Non-pigmented ciliary epithelial cell (primary cell): ENCODE data around the gene HNF1B.

Experiments
- DNase-seq: peaks from one replicate; pipeline ENCODE4 v3.0.0-alpha.2; 2010; ENCODE audit warnings: low read depth

The HNF1B gene

GRCh38 chr17:37671028-37671823, 73.6 kb downstream of the HNF1B start:
- no peak for DNase-seq

DNA sequence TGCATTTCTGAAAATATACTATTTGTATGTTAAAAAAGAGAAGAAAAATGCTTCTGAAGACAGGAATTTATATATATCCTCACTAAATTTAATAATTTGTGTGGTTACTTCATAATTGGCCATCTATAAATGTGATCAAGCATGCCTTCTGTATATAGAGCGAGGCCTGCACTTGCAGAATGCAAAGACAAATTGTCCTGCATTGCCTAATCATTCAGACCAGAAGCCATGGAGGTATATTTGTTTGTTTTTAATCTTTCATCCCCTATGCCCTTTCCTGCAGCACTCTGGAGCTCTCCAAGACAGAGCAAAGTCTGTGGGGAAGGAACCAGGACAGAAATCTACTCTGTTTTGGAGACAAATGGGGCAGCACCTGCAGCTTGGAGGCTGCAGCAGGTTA, 77.8 kb downstream of the HNF1B start:
- DNase-seq: no peak

DNA sequence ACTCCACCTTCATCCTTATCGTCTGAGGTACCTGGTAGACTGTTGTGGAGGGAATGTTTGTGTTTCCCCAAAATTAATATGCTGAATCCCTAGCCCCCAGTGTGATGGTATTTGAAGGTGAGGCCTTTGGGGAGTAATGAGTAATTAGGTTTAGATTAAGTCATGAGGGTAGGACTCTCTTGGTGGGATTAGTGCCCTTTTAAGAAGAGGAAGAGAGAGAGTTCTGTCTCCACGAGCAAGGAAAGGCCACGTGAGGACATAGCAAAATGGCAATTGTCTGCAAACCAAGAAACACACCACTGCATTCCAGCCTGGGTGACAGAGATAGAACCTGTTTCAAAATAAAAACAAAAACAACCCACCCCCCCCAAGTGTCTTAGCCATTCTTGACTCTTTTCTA, 80.6 kb downstream of the HNF1B start:
- no peak for DNase-seq

DNA sequence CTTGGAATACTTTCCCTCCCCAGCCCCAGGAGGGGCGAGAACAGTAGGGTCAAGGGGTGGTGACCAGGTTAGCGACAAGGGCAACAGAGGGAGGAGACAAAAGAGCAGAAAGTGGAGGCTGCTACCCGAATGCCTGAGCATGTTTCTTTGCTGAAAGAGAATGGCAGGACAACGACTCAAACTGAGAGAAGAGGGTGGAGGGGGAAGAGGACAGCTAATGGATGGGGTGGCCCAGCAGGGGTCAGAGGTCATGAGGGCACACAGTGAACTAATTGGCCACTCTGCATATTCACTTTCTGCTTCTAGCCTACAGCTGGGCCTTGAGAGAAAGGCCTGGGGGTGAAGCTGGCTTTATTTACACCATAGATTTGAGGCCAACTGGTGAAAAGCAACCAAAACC, 82.5 kb downstream of the HNF1B start:
- DNase-seq: no peak

GRCh38 chr17:37661400-37662014, 83.4 kb downstream of the HNF1B start:
- no peak for DNase-seq

DNA sequence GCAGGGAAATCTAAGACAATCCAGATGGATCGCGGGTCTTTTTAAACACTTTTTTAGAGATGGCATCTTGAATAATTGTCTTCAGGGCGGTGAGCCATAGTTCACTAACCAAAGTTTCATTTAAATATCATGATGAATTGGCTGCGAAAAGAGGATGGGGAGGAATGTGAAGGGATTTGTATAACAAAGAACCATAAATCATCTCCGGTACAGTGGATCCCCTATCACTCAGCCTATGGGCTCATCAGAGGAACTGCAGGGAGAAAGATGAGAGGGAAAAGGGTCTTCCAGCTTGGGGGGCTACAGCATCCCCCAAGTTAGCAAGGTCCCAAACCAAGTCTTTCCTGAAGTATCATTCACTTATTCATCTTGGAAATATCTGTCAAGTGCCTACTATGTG, 84.9 kb downstream of the HNF1B start:
- DNase-seq: no peak

- DNase-seq: no peak
These were observed 87.7 kb downstream of the HNF1B start for GRCh38 chr17:37657202-37657601.

GRCh38 chr17:37651849-37652248, 93.0 kb downstream of the HNF1B start:
- DNase-seq: no peak

DNA sequence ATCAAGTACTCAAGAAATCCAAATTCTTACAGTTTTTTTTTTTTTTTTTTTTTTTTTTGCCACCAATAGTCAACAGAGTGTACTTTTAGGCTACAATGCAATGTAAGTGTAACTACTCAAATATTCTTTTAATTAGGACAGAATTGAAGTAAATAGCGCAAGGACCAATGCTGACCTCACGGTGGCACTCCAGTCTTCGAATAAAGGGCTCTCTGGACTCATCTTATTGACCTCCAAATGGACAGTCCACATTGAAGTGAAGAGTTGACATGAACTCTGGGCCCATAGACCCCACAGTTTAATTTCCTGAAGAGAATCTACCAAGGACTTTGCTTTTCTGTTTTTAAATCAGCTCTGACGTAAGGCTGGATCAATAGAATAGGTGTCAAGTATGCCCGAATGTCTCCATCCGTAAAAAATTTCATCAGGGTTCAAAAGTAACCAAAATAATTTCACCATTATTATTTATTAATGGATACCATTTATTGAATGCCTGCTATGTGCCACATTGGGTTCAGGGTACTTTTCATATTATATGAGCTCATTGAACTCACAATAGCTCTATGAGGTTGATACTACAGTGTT, 94.3 kb downstream of the HNF1B start:
- DNase-seq: no peak

GRCh38 chr17:37648555-37648954, 96.3 kb downstream of the HNF1B start:
- DNase-seq: peak; percentile 73

DNA sequence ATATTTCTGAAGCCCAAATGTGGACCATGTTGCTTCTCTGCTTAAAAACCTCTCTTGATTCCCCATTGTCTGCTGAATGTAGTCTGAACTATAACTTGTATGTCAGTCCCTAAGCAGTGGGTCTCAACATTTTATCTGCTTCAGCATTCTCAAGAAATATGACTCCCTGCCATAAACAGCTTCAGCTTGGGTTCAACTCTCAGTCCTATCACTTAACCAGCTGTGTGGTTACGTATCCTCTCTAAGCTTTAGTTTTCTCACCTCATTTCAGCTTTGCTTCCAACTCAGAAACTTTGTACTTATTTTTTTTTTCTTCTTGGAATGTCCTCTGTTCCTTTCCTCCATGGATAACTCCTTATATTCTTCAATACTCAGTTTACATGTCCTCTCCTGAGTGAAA, 97.0 kb downstream of the HNF1B start:
- no peak for DNase-seq

DNA sequence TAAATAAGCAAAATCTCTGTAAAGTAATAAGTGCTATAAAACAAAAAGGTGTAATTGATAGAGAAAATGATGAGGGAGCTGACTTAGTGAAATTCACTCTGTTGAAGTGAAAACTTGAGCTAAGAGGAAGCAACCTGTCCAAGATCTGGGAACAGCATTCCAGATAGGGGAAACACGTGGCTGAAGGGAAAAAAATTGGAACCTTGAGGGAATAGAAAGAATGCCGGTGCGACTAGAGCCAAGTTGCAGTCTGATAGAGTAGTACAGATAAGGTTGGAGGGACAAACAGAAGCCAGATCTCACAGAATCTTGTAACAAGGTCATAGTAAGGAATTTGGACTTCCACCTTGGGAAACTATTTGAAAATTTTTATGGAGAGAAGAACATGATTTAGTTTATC, 101.0 kb downstream of the HNF1B start:
- no peak for DNase-seq

DNA sequence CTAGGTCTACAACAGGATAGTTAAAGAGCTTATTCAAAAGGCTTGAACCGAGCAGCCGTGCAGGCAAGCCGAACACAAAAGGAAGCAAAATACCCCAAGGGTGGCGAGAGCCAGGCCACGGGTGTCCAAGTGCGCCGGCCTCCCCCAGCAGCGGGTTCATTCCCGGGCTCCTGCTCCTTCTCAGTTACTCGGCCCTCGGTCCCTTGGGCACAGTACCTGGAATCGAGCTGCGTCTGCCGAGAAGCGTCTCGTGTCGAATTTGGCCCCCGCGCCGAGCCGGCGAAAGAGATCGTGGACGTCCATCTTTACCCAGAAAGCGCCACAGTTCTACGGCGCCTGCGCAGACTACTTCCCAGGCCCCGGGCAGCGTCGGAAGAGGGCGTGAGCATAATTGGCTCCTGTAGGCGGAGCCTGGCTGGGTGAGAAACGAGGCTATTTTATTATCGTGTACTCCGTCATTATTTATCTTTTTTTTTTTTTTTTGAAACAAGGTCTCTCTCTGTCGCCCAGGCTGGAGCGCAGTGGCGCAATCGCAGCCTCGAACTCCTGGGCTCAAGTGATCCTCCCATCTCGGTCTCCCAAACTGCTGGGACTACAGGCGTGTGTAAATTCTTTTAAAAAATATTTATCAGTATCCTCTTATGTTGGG, 101.6 kb downstream of the HNF1B start, which contains the start of gene DDX52:
Gene DDX52, minus strand, starts transcription at position 329 of the 649 bp plus-strand sequence. Its CDS starts 26 bp downstream, at position 303.
- DNase-seq: peak; percentile 50

GRCh38 chr17:37642681-37643080, 102.2 kb downstream of the HNF1B start:
- no peak for DNase-seq

DNA sequence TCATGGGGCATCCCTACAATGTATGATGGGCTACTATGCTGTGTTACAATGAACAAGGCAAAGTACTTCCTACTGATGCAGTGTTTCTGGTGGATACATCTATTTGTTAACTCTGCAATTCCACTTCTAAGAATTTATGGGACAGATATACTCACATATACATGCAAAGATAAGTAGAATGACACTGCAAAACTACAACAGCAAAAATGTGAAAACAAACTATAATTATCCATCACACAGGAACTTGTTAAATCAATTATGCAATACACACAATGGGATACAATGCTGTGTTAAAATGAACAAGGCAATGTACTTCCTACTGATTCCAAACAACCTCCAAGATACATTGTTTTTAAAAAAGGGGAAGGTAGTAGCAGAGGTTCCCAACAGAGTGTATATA, 104.8 kb downstream of the HNF1B start:
- DNase-seq: no peak

DNA sequence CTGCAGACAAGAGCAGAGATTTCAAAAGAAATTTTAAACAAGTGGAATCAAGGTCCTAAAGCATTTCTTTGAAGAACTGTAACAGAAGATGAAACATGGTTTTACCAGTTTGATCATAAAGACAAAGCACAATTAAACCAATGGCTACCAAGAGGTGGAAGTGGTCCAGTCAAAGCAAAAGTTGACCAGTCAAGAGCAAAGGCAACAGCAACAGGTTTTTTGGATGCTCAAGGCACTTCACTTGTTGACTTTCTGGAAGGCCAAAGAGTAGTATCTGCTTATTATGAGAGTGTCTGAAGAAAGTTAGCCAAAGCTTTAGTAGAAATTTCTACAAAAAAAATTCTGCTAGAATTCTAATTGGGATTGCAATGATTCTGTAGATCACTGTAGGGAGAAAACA, 106.9 kb downstream of the HNF1B start:
- DNase-seq: no peak
